SK-N-SH (cell line): ENCODE results near the gene ARHGAP26. TPM values are rescaled to one million over a fixed set of nuclear protein-coding genes. Genes with fewer than 3 reads are reported as not detected.

Experiments used
- CTCF ChIA-PET: fragments of 300-600, 350-600 bp; formaldehyde crosslinking; extraction: SDS; loops from one replicate; lab custom pipeline; 2021; lab: Yijun Ruan, JAX
- POLR2A ChIA-PET: fragments of 350-600 bp; sonication (Branson Sonifier 250); formaldehyde crosslinking; extraction: SDS; loops from one replicate; lab custom pipeline; 2020; ENCODE audit warnings: antibody characterized with exemption, inconsistent platforms; lab: Yijun Ruan, JAX
- DNase-seq: peaks from one replicate; pipeline ENCODE4 v3.0.0; 2012
- H2AFZ ChIP-seq: fragments of 200-600 bp; sonication (generic); 2 replicates; pipeline ENCODE4 v1.8.1; 2016; ENCODE audit warnings: antibody characterized with exemption, mild to moderate bottlenecking, low read depth
- H3F3A ChIP-seq: fragments of 200-600 bp; sonication (generic); replicated peaks from 2 replicates; pipeline ENCODE3; 2016; ENCODE audit warnings: antibody characterized with exemption, mild to moderate bottlenecking; ENCODE audit not compliant: insufficient read depth
- H3K27ac ChIP-seq, 2 experiments: fragments of 200-500 bp in 1 of 2; fragments of 200-600 bp in 1 of 2; sonication (Bioruptor generic) in 1 of 2; sonication (generic), shearing (Covaris generic) in 1 of 2; 2 replicates each; pipeline versions ENCODE4 v1.5.1 to v1.6.1; 2014 to 2016; ENCODE audit warnings: low read depth in 2 of 2, inconsistent platforms in 1 of 2, low read length in 1 of 2, mild to moderate bottlenecking in 1 of 2, mixed read lengths in 1 of 2
- H3K27me3 ChIP-seq: fragments of 200-600 bp; sonication (generic), shearing (Covaris generic); 2 replicates; pipeline ENCODE4 v1.6.1; 2016; ENCODE audit warnings: mixed run types; ENCODE audit not compliant: insufficient read depth
- H3K36me3 ChIP-seq, 2 experiments: fragments of 200-500 bp in 1 of 2; fragments of 200-600 bp in 1 of 2; sonication (Bioruptor generic) in 1 of 2; sonication (generic) in 1 of 2; replicated peaks in 1 of 2; 2 replicates each; pipeline versions ENCODE3 to v1.5.1; 2014 to 2016; ENCODE audit warnings: low read length in 1 of 2, mild to moderate bottlenecking in 1 of 2; ENCODE audit not compliant: insufficient read depth in 2 of 2, control insufficient read depth in 1 of 2
- H3K4me1 ChIP-seq, 2 experiments: fragments of 200-500 bp in 1 of 2; fragments of 200-600 bp in 1 of 2; sonication (Bioruptor generic) in 1 of 2; sonication (generic), shearing (Covaris generic) in 1 of 2; 2 replicates each; pipeline versions ENCODE4 v1.5.1 to v1.6.1; 2014 to 2016; ENCODE audit warnings: low read depth in 1 of 2, low read length in 1 of 2, mixed run types in 1 of 2; ENCODE audit not compliant: insufficient read depth in 2 of 2, control insufficient read depth in 1 of 2
- H3K4me2 ChIP-seq: fragments of 200-600 bp; sonication (generic), shearing (Covaris generic); 2 replicates; pipeline ENCODE4 v1.6.1; 2017; ENCODE audit warnings: mixed run types
- H3K4me3 ChIP-seq, 2 experiments: fragments of 200-500 bp in 1 of 2; fragments of 200-600 bp in 1 of 2; sonication (Bioruptor generic) in 1 of 2; sonication (generic), shearing (Covaris generic) in 1 of 2; 2 replicates each; pipeline versions ENCODE4 v1.5.1 to v1.8.1; 2014 to 2016; ENCODE audit warnings: low read depth in 2 of 2, inconsistent platforms in 1 of 2, low read length in 1 of 2, mild to moderate bottlenecking in 1 of 2, mixed read lengths in 1 of 2, moderate library complexity in 1 of 2
- H3K79me2 ChIP-seq: fragments of 200-600 bp; sonication (generic); 2 replicates; pipeline ENCODE4 v1.8.1; 2017; ENCODE audit warnings: mild to moderate bottlenecking; ENCODE audit not compliant: insufficient read depth
- H3K9ac ChIP-seq: fragments of 200-600 bp; sonication (generic); 2 replicates; pipeline ENCODE4 v1.6.1; 2017; ENCODE audit warnings: mixed run types
- H3K9me2 ChIP-seq: fragments of 200-600 bp; sonication (generic); 2 replicates; pipeline ENCODE4 v1.6.1; 2017; ENCODE audit warnings: mixed run types
- H3K9me3 ChIP-seq: fragments of 200-600 bp; sonication (generic); 2 replicates; pipeline ENCODE4 v1.6.1; 2017; ENCODE audit warnings: mixed run types, mild to moderate bottlenecking, moderate library complexity
- H4K20me1 ChIP-seq: fragments of 200-600 bp; sonication (generic); 2 replicates; pipeline ENCODE4 v1.6.1; 2017; ENCODE audit warnings: mild to moderate bottlenecking, mixed run types; ENCODE audit not compliant: insufficient read depth
- CHD2 ChIP-seq: fragments of 150-350 bp; IDR thresholded peaks from 2 replicates; pipeline ENCODE4 v1.6.1; 2018; ENCODE audit warnings: low read length; ENCODE audit not compliant: partially characterized antibody
- EP300 ChIP-seq, 2 experiments: IDR thresholded peaks; 2 replicates each; pipeline versions ENCODE4 v1.4.0 to v1.6.1; 2012; ENCODE audit warnings: borderline replicate concordance in 1 of 2, low read depth in 1 of 2, low read length in 1 of 2
- EZH2phosphoT487 ChIP-seq: fragments of 200-600 bp; sonication (generic); IDR thresholded peaks from 2 replicates; pipeline ENCODE4 v1.6.1; 2017; ENCODE audit warnings: low read depth, mixed run types, mild to moderate bottlenecking, antibody characterized with exemption, moderate library complexity, borderline replicate concordance
- FOSL2 ChIP-seq: IDR thresholded peaks from 2 replicates; pipeline ENCODE4 v1.4.0; 2012; ENCODE audit warnings: low read depth, mild to moderate bottlenecking, moderate library complexity, borderline replicate concordance
- FOXJ3 ChIP-seq: sonication (generic); formaldehyde crosslinking; IDR thresholded peaks from 2 replicates; pipeline ENCODE4 v1.5.1; 2020; ENCODE audit warnings: mild to moderate bottlenecking, missing genetic modification reagents
- FOXM1 ChIP-seq: IDR thresholded peaks from 2 replicates; pipeline ENCODE4 v1.4.0; 2012; ENCODE audit warnings: low read depth, mild to moderate bottlenecking
- GABPA ChIP-seq: IDR thresholded peaks from 2 replicates; pipeline ENCODE4 v1.4.0; 2012; ENCODE audit warnings: low read depth, mild to moderate bottlenecking
- GATA2 ChIP-seq: sonication (generic); formaldehyde crosslinking; IDR thresholded peaks from 2 replicates; pipeline ENCODE4 v1.5.0; 2020; ENCODE audit warnings: mild to moderate bottlenecking, missing genetic modification reagents
- JUND ChIP-seq: IDR thresholded peaks from 2 replicates; pipeline ENCODE4 v1.4.0; 2012
- MEF2A ChIP-seq: IDR thresholded peaks from 2 replicates; pipeline ENCODE4 v1.4.0; 2012; ENCODE audit warnings: low read depth, borderline replicate concordance
- MXI1 ChIP-seq: IDR thresholded peaks from 2 replicates; pipeline ENCODE4 v1.6.1; 2012; ENCODE audit warnings: mild to moderate bottlenecking, low read depth, low read length, improper control_type of control experiment
- NFIC ChIP-seq: IDR thresholded peaks from 2 replicates; pipeline ENCODE4 v1.4.0; 2012; ENCODE audit warnings: borderline replicate concordance
- NRF1 ChIP-seq: IDR thresholded peaks from 2 replicates; pipeline ENCODE4 v1.6.1; 2012; ENCODE audit warnings: low read depth, mild to moderate bottlenecking, low read length
- POLR2AphosphoS5 ChIP-seq: IDR thresholded peaks from 2 replicates; pipeline ENCODE4 v1.6.1; 2012; ENCODE audit warnings: low read depth, low read length
- RCOR1 ChIP-seq: fragments of 150-350 bp; IDR thresholded peaks from 2 replicates; pipeline ENCODE4 v1.6.1; 2017; ENCODE audit warnings: antibody characterized with exemption, low read length
- RFX5 ChIP-seq: IDR thresholded peaks from 2 replicates; pipeline ENCODE4 v1.6.1; 2012; ENCODE audit warnings: mild to moderate bottlenecking, improper control_type of control experiment, low read length
- SIN3A ChIP-seq: IDR thresholded peaks from 2 replicates; pipeline ENCODE4 v1.6.1; 2012; ENCODE audit warnings: low read depth, mild to moderate bottlenecking, low read length, moderate library complexity, borderline replicate concordance
- SMC3 ChIP-seq: IDR thresholded peaks from 2 replicates; pipeline ENCODE4 v1.6.1; 2012; ENCODE audit warnings: low read depth, low read length, improper control_type of control experiment
- TAF1 ChIP-seq: IDR thresholded peaks from 2 replicates; pipeline ENCODE4 v1.6.1; 2012; ENCODE audit warnings: low read depth, mild to moderate bottlenecking, low read length, moderate library complexity, borderline replicate concordance
- TEAD4 ChIP-seq: IDR thresholded peaks from 2 replicates; pipeline ENCODE4 v1.4.0; 2012; ENCODE audit warnings: mild to moderate bottlenecking, borderline replicate concordance; ENCODE audit not compliant: insufficient read depth
- YY1 ChIP-seq: IDR thresholded peaks from 2 replicates; pipeline ENCODE4 v1.4.0; 2012; ENCODE audit warnings: low read depth, mild to moderate bottlenecking
- ZBTB33 ChIP-seq: IDR thresholded peaks from 2 replicates; pipeline ENCODE4 v1.4.0; 2012; ENCODE audit warnings: low read depth, borderline replicate concordance
- WGBS: methylation state at CpG from one replicate; pipeline ENCODE4 v1.1.6; 2017; ENCODE audit warnings: low lambda C conversion rate; 5-methylcytosine and 5-hydroxymethylcytosine counted together
- polyA plus RNA-seq, 3 experiments: library from polyadenylated mRNA; depleted of rRNA; stranded (reverse); fragments of >200 nt; gene quantifications; 2 replicates each; pipeline ENCODE4 v1.2.3, GENCODE V29; 2012
- TF ChIP-seq, protein P1 (sequence below): IDR thresholded peaks from 2 replicates; pipeline ENCODE4 v1.4.0; 2012; ENCODE audit warnings: low read depth, borderline replicate concordance
- TF ChIP-seq, protein P2 (sequence below): IDR thresholded peaks from 2 replicates; pipeline ENCODE4 v1.4.0; 2012; ENCODE audit warnings: low read depth
- TF ChIP-seq, protein P3 (sequence below): IDR thresholded peaks from 2 replicates; pipeline ENCODE4; 2012

The ARHGAP26 gene
- polyA plus RNA-seq, 1 of the 3 experiments (the other 2 are of a cell fraction), result 6.1 TPM

GRCh38 chr5:143116814-143117213 lies 346.6 kb downstream of the ARHGAP26 start:
- POLR2A ChIA-PET, result no interaction called here
- WGBS, result 97% methylated on average over 4 of the region's 4 CpGs

DNA sequence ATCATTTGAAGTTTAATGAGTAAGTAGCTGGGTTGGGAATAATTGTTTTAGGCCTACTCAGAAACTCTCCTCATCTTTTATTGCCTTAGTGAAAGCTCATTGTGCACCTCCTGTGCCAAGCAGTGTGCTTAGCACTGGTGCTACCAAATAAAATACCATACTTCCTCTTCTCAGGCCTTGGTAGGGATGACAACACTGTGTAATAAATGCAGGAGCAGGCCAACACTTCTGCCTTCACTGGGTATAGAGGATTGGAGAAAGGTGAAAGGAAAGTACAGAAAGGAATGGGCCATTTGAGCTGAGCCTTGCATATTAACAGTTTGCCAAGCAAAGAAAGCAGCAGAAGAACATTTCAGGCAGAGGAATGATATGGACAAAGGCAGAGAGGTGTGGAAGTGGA lies 347.6 kb downstream of the ARHGAP26 start:
- no peaks in the 10 kb centered on the region for H3K79me2 ChIP-seq
- H3K27me3 ChIP-seq, result no peaks in the 10 kb centered on the region
- TF ChIP-seq RCOR1 (no peak), GATA2 (CRISPR knock-in tag) (no peak), EP300 (IDR thresholded peaks at IDR 0.05; ENCODE audit: borderline replicate concordance in 1 of 2, low read depth in 1 of 2, low read length in 1 of 2) (no peak), SMC3 (no peak), FOXJ3 (CRISPR knock-in tag) (no peak), ZBTB33 (no peak), MXI1 (no peak), TAF1 (no peak), CHD2 (no peak), EZH2phosphoT487 (no peak), MEF2A (no peak), JUND (no peak), SIN3A (no peak), GABPA (no peak), YY1 (no peak), POLR2AphosphoS5 (no peak), TEAD4 (no peak)
- TF ChIP-seq, protein P1, sequence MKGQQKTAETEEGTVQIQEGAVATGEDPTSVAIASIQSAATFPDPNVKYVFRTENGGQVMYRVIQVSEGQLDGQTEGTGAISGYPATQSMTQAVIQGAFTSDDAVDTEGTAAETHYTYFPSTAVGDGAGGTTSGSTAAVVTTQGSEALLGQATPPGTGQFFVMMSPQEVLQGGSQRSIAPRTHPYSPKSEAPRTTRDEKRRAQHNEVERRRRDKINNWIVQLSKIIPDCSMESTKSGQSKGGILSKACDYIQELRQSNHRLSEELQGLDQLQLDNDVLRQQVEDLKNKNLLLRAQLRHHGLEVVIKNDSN, result no peak
- no peak overlapping the region for H3K27ac ChIP-seq
- H3K9ac ChIP-seq, result no peak overlapping the region
- CTCF ChIA-PET, result interaction anchor here (1.5 kb wide), 1 partner anchor 43 kb away, joined by 3 read pairs; no protein-coding TSS in a partner anchor
- peaks cover 0 to 5% of the 10 kb centered on the region in 2 experiments; a peak in 1 of 4 replicates for H3K4me1 ChIP-seq
- no peak overlapping the region for H2AFZ ChIP-seq
- H3K4me3 ChIP-seq, result no peak overlapping the region
- DNase-seq, result no peak
- no peak overlapping the region for H3K4me2 ChIP-seq
- POLR2A ChIA-PET, result no interaction called here
- no peaks in the 10 kb centered on the region for H3K9me2 ChIP-seq
- H3F3A ChIP-seq, result no peaks in the 10 kb centered on the region
- H4K20me1 ChIP-seq, result no peaks in the 10 kb centered on the region
- no peaks in the 10 kb centered on the region for H3K9me3 ChIP-seq
- peaks cover 0 to 17% of the 10 kb centered on the region in 2 experiments for H3K36me3 ChIP-seq

More at GRCh38 chr5:143116814-143117213, 346.6 kb downstream of the ARHGAP26 start:
- no peaks in the 10 kb centered on the region for H3K27me3 ChIP-seq
- H4K20me1 ChIP-seq, result no peaks in the 10 kb centered on the region
- no peak for TF ChIP-seq NRF1
- TF ChIP-seq GABPA, result no peak
- no peak for TF ChIP-seq JUND
- TF ChIP-seq, protein P2, sequence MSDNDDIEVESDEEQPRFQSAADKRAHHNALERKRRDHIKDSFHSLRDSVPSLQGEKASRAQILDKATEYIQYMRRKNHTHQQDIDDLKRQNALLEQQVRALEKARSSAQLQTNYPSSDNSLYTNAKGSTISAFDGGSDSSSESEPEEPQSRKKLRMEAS, result no peak
- no peak for TF ChIP-seq EP300 (IDR thresholded peaks at IDR 0.05; ENCODE audit: borderline replicate concordance in 1 of 2, low read depth in 1 of 2, low read length in 1 of 2)
- TF ChIP-seq RCOR1, result no peak
- TF ChIP-seq FOXM1, result no peak
- no peak for TF ChIP-seq RFX5
- no peak for TF ChIP-seq TEAD4
- TF ChIP-seq NFIC, result no peak
- TF ChIP-seq FOSL2, result no peak
- TF ChIP-seq, protein P3, sequence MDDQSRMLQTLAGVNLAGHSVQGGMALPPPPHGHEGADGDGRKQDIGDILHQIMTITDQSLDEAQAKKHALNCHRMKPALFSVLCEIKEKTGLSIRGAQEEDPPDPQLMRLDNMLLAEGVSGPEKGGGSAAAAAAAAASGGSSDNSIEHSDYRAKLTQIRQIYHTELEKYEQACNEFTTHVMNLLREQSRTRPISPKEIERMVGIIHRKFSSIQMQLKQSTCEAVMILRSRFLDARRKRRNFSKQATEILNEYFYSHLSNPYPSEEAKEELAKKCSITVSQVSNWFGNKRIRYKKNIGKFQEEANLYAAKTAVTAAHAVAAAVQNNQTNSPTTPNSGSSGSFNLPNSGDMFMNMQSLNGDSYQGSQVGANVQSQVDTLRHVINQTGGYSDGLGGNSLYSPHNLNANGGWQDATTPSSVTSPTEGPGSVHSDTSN, result no peak
- H3K4me2 ChIP-seq, result no peak overlapping the region
- no peak overlapping the region for H3K4me3 ChIP-seq
- no peak overlapping the region for H2AFZ ChIP-seq
- no peaks in the 10 kb centered on the region for H3K79me2 ChIP-seq
- CTCF ChIA-PET, result no interaction called here
- H3K27ac ChIP-seq, result no peak overlapping the region
- no peak overlapping the region for H3K9ac ChIP-seq
- H3F3A ChIP-seq, result no peaks in the 10 kb centered on the region
- peaks cover 0 to 7% of the 10 kb centered on the region in 2 experiments; a peak in 2 of 4 replicates for H3K4me1 ChIP-seq
- DNase-seq, result no peak
- peaks cover 0 to 12% of the 10 kb centered on the region in 2 experiments for H3K36me3 ChIP-seq
- no peaks in the 10 kb centered on the region for H3K9me2 ChIP-seq
- no peaks in the 10 kb centered on the region for H3K9me3 ChIP-seq
